Duodenal mucosa (tissue), 2 donors: ENCODE data around the gene DDX31.

ENCODE experiments used
- H3K27ac ChIP-seq: one replicate; pipeline ENCODE4 v1.7.0; 2013; ENCODE audit warnings: low read depth, low read length
- H3K27me3 ChIP-seq, 2 donors: one replicate each; pipeline ENCODE4 v1.7.0; 2013; ENCODE audit warnings: low read length in 2 of 2, control low read depth in 1 of 2; ENCODE audit not compliant: insufficient read depth in 2 of 2, control insufficient read depth in 1 of 2
- H3K36me3 ChIP-seq, 2 donors: one replicate each; pipeline ENCODE4 v1.7.0; 2013; ENCODE audit warnings: low read length in 2 of 2, control low read depth in 1 of 2; ENCODE audit not compliant: insufficient read depth in 2 of 2, control insufficient read depth in 1 of 2
- H3K4me1 ChIP-seq, 2 donors: one replicate each; pipeline ENCODE4 v1.7.0; 2013; ENCODE audit warnings: low read length in 2 of 2, control low read depth in 1 of 2; ENCODE audit not compliant: insufficient read depth in 2 of 2, control insufficient read depth in 1 of 2
- H3K4me3 ChIP-seq, 2 donors: one replicate each; pipeline ENCODE4 v1.7.0; 2013; ENCODE audit warnings: low read length in 2 of 2, low read depth in 1 of 2
- H3K9ac ChIP-seq, 2 donors: one replicate each; pipeline ENCODE4 v1.7.0; 2013; ENCODE audit warnings: low read length in 2 of 2, low read depth in 1 of 2
- H3K9me3 ChIP-seq, 2 donors: one replicate each; pipeline ENCODE4 v1.7.0; 2013; ENCODE audit warnings: low read length in 2 of 2, control low read depth in 1 of 2; ENCODE audit not compliant: control insufficient read depth in 1 of 2

DDX31 gene

DNA sequence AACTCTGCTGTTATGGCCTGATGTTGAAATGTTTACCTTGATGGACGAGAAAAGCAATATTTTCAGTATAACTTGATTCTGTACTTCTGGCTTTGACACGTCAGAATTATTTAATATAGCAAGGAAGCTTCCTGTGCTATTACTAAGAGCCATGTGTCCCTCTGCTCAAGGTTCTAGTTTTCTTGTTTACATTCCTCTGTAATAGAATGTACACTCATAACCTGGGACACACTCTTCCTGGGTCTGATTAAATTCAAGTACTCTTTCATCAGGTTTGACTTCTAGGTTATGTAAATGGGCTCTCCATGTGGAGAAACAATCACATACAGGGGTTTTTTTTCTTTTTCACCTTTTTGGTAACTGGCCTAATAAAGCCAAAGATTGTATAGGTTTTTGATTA is 33.6 kb upstream of the DDX31 start:
- peaks cover 0 to 2% of the 10 kb centered on the region in 2 donors for H3K9me3 ChIP-seq
- no peak overlapping the region for H3K27ac ChIP-seq
- H3K36me3 ChIP-seq: no peaks in the 10 kb centered on the region
- H3K4me1 ChIP-seq: no peaks in the 10 kb centered on the region
- no peak overlapping the region for H3K9ac ChIP-seq
- H3K27me3 ChIP-seq: no peaks in the 10 kb centered on the region
- no peak overlapping the region for H3K4me3 ChIP-seq

DNA sequence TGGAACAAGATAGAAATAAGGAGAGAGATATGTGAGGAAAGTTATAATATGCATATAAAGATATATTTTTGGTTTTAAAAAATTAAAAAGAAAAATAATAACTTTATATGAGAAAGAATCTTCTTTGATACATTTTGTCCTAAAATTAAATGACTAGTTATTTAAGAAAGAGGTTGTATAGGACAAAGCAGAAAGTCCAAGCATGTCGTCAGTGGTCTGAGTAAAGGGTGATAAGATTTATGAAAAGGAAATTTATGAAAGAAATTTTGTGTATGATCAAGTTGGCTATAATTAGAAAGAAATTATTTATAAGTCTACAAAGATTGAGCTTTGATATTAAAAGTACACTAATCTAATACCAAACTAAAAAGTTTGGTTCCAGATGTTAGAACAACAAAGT is 32.5 kb upstream of the DDX31 start:
- Histone ChIP-seq H3K4me1 (no peaks in the 10 kb centered on the region), H3K36me3 (no peaks in the 10 kb centered on the region), H3K27ac (no peak overlapping the region), H3K4me3 (no peak overlapping the region), H3K27me3 (no peaks in the 10 kb centered on the region), H3K9me3 (peaks cover 10 to 11% of the 10 kb centered on the region in 2 donors), H3K9ac (no peak overlapping the region)

DNA sequence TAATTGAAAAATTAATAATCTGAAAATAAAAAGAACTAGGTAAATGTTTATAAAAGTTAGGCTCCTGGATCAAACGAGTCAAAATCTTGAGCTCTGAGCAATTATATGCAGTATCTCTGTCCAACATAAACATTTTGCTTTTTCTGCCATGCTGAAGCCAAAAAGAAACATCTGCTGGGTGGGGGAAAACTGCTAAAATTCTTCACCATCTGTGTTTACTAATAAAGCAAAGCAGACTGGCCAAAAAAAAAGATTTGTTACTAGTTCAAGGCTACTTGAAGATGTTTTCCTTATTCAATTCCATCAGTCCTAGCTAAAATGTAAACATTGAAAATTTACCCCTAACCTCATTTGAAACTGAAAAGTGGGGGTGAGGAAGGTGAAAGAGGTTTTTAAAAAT is 30.2 kb upstream of the DDX31 start:
- no peaks in the 10 kb centered on the region for H3K27me3 ChIP-seq

DNA sequence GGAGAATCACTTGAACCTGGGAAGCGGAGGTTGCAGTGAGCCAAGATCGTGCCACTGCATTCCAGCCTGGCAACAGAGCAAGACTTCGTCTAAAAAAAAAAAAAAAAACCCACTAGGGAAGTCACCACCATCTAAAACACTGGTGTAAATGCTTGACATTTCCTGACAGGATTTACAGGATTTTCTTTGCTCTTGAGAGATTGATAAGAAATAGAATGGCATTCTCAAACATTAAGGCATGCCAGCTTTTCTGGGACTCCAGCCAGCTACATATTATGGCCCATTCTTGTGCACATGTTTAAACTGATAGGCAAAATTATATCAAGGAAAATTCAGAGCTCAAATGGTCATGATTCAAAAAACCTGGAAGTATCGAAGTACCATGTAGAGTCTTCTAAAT is 29.2 kb upstream of the DDX31 start:
- no peaks in the 10 kb centered on the region for H3K36me3 ChIP-seq

More for the DNA sequence above, 30.2 kb upstream of the DDX31 start:
- Histone ChIP-seq H3K36me3 (no peaks in the 10 kb centered on the region), H3K4me1 (no peaks in the 10 kb centered on the region), H3K4me3 (no peak overlapping the region), H3K9ac (no peak overlapping the region), H3K27ac (no peak overlapping the region), H3K9me3 (peaks cover 17 to 20% of the 10 kb centered on the region in 2 donors)

DNA sequence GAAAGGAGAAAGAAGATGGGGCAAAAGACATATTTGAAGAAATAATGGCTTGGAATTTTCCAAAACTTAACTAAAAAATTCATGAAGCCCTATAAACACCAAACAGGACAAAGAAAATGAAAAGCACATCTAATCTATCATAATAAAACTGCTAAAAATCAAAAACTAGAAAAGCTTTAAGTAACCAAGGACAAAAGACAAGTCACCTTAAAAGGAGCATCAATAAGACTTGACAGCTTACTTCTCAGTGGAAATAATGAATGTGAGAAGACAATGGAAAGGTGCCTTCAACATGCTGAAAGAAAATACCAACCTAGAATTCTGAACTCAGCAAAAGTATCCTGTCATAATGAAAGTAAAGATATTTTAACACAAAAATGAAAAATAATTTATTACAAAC is 27.4 kb upstream of the DDX31 start:
- Histone ChIP-seq H3K4me1 (no peaks in the 10 kb centered on the region), H3K9ac (no peak overlapping the region), H3K9me3 (peaks cover 17 to 20% of the 10 kb centered on the region in 2 donors), H3K27me3 (no peaks in the 10 kb centered on the region), H3K27ac (no peak overlapping the region), H3K36me3 (no peaks in the 10 kb centered on the region), H3K4me3 (no peak overlapping the region)

More for the DNA sequence above, 29.2 kb upstream of the DDX31 start:
- Histone ChIP-seq H3K27ac (no peak overlapping the region), H3K9ac (no peak overlapping the region), H3K27me3 (no peaks in the 10 kb centered on the region), H3K9me3 (peaks cover 17 to 20% of the 10 kb centered on the region in 2 donors), H3K4me3 (no peak overlapping the region), H3K4me1 (no peaks in the 10 kb centered on the region)

DNA sequence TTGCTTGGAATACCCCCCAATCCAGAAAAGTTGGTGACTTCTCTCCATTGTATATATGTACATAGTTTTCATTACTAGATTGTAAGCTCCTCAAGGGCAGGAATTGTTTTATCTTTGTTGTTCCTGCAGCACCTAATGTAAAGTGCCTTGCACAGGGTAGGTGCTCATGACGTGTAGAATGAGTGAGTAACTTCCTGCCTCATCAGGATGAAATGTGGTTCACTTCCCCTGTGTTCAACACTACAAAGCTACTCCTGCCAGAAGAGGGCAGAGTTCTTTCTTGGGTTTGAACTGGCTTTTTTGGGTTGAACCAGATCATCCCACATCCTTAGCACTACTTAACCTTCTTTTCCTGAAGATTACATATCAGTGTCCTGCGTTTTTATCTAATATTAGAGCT is 24.4 kb upstream of the DDX31 start:
- Histone ChIP-seq H3K9ac (no peak overlapping the region), H3K9me3 (peaks cover 17 to 20% of the 10 kb centered on the region in 2 donors), H3K27me3 (no peaks in the 10 kb centered on the region), H3K4me1 (no peaks in the 10 kb centered on the region), H3K4me3 (no peak overlapping the region), H3K36me3 (peaks cover 0 to 24% of the 10 kb centered on the region in 2 donors), H3K27ac (no peak overlapping the region)

DNA sequence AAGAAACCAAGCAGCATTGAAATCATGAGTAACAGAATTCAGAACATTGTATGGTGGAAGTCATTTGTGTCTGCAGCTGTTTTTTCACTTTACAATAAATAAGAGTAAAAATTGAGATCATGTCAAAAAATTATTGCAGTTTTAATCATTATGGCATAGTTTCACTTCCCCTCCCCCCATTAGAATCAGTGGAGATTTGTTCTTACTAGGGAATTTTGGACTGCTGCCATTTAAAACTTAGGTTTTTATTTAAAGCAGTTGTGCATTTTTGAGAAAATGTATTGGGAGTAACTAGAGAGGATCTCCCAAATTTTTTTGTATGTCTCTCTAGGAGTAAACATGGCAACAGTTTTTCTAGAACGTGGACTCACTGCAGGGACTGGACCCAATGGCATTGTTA is 20.9 kb upstream of the DDX31 start:
- Histone ChIP-seq H3K36me3 (peaks cover 7 to 46% of the 10 kb centered on the region in 2 donors), H3K9me3 (no peaks in the 10 kb centered on the region), H3K9ac (no peak overlapping the region), H3K4me1 (no peaks in the 10 kb centered on the region), H3K27ac (no peak overlapping the region), H3K27me3 (no peaks in the 10 kb centered on the region), H3K4me3 (no peak overlapping the region)

DNA sequence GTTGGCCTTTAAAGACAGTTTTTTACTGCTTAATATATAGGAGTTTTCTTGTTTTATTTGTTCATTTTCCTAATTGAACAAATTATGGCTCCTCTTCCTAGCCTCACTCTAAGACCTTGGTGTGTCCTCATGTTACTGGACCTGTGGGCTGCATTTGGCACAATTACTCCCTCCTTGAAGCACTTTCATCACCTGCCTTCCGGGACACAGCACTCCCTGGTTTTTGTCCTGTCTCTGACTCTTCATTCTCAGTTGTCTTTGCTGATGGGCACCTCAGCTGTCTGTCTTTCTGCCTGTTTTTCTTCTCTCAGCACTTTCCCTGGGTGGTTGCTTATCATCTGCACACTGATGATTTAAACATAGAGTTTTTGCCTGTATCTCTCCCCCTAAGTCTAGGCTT is 14.1 kb upstream of the DDX31 start:
- no peak overlapping the region for H3K9ac ChIP-seq
- H3K27me3 ChIP-seq: no peaks in the 10 kb centered on the region
- no peaks in the 10 kb centered on the region for H3K9me3 ChIP-seq
- H3K27ac ChIP-seq: no peak overlapping the region
- H3K4me3 ChIP-seq: no peak overlapping the region
- peaks cover 32 to 65% of the 10 kb centered on the region in 2 donors for H3K36me3 ChIP-seq
- no peaks in the 10 kb centered on the region for H3K4me1 ChIP-seq

DNA sequence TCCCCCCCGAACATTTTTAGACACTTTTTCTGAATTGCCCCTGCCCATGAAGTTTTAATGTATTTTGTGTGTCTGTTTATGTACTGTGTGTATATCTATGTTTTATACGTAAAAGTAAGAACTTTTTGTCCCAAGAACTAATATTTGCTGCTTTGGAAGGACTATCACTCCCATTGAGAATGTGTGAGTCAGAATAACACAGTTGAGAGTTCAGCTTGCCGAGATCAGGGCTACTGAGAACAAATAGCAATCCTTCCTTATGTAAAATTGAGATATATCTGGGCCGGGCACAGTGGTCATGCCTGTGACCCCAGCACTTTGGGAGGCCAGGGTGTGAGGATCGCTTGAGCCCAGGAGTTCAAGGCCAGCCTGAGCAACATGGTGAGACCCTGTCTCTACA is 11.8 kb upstream of the DDX31 start:
- H3K9ac ChIP-seq: no peak overlapping the region
- no peaks in the 10 kb centered on the region for H3K27me3 ChIP-seq
- H3K36me3 ChIP-seq: peaks cover 44 to 66% of the 10 kb centered on the region in 2 donors
- no peaks in the 10 kb centered on the region for H3K9me3 ChIP-seq
- H3K4me1 ChIP-seq: no peaks in the 10 kb centered on the region
- H3K27ac ChIP-seq: no peak overlapping the region
- no peak overlapping the region for H3K4me3 ChIP-seq

DNA sequence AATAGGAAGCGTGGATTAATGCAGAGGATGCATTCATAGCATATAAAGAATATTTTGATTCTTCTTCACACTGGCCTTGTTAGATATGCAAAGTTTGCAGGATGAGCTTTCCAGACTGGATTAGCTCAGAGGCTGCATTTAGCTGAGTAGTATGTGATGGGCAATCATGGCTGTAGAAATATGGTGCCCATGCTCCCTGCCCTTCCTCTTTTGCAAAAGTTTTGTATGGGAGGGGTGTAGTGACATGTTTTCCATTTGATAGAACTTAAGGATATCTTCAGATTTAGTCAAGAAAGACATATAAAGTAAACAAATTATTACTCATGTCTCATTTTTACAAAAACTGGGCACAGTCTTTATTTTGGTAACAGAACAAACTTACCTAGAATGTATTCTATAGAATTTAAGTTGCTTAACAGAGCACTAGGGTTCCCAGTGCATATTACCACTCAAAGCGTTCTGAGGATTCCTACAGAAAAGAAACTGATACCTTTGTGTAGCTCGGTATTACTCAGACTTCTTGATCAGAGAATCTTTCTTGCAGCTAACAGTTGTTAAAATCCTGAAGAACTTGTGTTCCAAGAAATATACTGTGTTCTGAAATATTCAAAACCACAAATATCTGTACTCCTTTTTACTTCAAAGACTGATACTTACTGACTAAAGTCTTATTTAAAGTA is 10.3 kb upstream of the DDX31 start:
- no peak overlapping the region for H3K9ac ChIP-seq
- H3K27ac ChIP-seq: no peak overlapping the region
- H3K4me3 ChIP-seq: no peak overlapping the region
- H3K27me3 ChIP-seq: no peaks in the 10 kb centered on the region
- H3K9me3 ChIP-seq: no peaks in the 10 kb centered on the region
- peaks cover 35 to 51% of the 10 kb centered on the region in 2 donors for H3K36me3 ChIP-seq
- no peaks in the 10 kb centered on the region for H3K4me1 ChIP-seq
